DMS153 treated with DMSO at 0.1 percent for 48 hours (cell line): ENCODE data around the gene ZNF79.

ENCODE experiments used
- DNase-seq: peaks from one replicate; lab custom pipeline; 2025; ENCODE audit not compliant: unreplicated experiment; lab: John Stamatoyannopoulos, UW

ZNF79 gene

GRCh38 chr9:127398275-127398647, 25.9 kb upstream of the ZNF79 start:
- no peak for DNase-seq

DNA sequence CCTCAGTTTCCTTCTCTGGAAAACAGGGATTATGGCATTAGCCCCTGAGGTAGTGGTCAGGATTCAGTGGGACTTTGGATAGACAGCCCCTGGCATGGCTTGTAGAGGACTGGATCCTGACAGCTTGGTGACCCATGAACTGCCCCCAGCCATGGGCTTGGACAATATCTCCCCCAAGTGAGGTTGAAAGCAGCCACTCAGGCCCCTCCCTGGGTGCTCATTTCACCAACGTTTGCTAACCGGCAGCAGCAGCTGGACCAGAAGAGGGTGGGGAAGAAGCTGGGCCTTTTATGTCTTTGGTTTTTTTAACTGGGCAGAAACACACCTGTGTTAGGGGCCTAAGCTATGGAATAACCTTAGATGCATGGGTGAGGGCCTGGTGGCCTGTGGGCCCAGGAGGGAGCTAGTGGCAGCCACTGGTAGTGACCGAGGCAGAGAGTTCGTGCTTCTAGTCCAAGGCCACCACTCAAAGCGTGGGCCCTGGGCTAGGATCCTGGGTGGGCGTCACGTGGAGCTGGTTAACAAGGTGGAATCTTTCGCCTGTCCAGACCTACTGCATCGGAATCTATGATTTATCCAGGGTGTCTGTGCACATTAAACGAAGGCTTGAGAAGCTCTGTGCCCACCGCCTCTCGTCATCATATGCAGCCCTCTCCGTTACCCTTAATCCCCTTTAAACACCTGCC, 25.3 kb upstream of the ZNF79 start:
- DNase-seq, result no peak

GRCh38 chr9:127399736-127400269, 24.4 kb upstream of the ZNF79 start:
- no peak for DNase-seq

GRCh38 chr9:127402401-127403090, 21.6 kb upstream of the ZNF79 start:
- DNase-seq, result no peak

DNA sequence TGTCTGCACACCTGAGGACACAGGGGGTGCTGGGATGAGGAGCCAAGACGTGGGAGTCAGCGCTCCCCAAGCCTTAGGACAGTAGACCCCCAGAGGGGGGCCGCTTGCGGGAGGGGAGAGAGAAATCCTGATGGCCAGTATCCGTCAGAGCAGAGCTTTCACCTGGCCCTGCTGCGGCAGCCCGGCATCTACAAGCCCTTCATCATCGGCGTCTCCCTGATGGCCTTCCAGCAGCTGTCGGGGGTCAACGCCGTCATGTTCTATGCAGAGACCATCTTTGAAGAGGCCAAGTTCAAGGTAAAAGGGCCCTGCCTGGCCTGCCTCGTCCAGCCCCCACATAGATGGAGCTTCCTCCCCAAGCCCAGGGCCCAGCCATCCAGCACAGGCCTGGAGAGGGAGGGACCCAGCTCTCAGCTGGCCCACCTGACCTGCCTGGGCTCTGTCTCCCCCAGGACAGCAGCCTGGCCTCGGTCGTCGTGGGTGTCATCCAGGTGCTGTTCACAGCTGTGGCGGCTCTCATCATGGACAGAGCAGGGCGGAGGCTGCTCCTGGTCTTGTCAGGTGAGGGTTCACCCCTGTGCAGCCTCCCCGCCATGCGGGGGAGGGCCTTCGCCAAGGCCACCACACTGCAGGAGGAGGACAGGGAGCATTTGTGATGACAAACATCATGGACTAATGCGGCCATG, 20.5 kb upstream of the ZNF79 start:
- no peak for DNase-seq

DNA sequence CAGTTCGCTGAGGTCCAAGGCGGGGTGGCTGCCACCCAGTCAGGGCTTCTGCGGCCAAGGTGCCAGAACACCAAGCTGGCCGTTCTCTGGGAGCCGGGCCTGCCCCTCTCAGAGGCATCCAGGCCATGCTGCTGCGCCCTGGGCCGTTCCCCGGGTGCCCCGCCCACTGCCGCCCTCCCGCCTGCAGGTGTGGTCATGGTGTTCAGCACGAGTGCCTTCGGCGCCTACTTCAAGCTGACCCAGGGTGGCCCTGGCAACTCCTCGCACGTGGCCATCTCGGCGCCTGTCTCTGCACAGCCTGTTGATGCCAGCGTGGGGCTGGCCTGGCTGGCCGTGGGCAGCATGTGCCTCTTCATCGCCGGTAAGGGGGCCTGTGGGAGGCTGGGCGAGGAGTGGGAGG, 19.6 kb upstream of the ZNF79 start:
- DNase-seq, result no peak

- DNase-seq, result no peak
Observed at GRCh38 chr9:127405344-127406125, 18.6 kb upstream of the ZNF79 start.

DNA sequence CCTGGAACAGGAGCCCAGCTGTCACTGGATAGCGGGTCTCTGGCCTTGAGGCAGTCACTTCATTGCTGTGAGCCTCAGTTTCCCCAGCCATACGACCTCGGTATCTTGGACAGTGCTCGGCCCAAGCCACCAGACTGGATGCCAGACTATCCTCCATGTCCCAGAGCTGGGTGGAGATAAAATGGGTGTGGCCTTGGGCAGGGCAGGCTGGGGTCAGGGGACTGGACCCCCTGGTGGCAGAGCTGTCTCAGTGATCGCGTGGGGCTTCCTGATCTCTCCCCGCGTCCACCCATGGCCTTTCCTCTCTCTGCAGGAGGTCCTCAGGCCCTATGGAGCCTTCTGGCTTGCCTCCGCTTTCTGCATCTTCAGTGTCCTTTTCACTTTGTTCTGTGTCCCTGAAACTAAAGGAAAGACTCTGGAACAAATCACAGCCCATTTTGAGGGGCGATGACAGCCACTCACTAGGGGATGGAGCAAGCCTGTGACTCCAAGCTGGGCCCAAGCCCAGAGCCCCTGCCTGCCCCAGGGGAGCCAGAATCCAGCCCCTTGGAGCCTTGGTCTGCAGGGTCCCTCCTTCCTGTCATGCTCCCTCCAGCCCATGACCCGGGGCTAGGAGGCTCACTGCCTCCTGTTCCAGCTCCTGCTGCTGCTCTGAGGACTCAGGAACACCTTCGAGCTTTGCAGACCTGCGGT, 17.2 kb upstream of the ZNF79 start:
- no peak for DNase-seq

GRCh38 chr9:127407492-127407843, 16.7 kb upstream of the ZNF79 start:
- no peak for DNase-seq

DNA sequence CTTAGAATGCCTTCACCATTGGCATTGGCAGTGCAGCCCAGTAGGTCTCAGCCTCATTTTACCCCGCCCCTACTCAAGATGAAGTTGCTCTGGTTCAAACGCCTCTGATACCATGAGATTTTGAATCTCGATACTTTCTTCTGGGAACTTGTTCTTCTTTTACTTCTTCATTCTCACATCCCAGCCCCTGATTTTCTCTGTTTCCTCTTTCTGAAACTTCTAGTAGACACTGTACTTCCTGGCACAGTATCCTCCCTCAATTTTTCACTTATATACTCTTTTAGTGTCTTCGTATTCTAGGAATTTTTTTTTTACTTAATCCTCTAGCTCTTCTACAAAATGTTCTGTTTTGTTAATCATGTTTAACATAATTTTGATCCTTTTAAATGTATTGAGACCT, 13.1 kb upstream of the ZNF79 start:
- no peak for DNase-seq

- no peak for DNase-seq
Observed at GRCh38 chr9:127415141-127415540, 9.0 kb upstream of the ZNF79 start.

DNA sequence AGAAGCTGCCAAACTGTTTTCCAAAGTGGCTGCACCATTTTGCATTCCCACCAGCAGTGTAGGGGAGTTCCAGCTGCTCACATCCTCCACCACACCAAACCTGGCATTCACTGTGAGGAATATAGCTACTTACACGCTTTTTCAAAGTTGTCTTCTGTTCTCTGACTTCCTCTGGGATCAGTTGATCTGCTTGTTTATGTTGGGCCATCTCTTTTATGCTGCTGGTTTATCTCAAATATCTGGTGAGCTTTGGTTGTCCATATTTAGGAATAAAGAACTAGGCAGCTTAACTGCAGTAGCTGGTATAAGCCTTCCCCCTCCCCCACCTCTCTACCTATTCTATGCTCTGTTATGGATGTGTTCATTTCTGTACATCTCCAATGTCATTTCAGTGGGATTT, 8.5 kb upstream of the ZNF79 start:
- DNase-seq, result no peak

GRCh38 chr9:127417131-127418036, 6.8 kb upstream of the ZNF79 start:
- no peak for DNase-seq

GRCh38 chr9:127418037-127418471, 6.1 kb upstream of the ZNF79 start:
- DNase-seq, result no peak

GRCh38 chr9:127419348-127419747, 4.8 kb upstream of the ZNF79 start:
- DNase-seq, result no peak

DNA sequence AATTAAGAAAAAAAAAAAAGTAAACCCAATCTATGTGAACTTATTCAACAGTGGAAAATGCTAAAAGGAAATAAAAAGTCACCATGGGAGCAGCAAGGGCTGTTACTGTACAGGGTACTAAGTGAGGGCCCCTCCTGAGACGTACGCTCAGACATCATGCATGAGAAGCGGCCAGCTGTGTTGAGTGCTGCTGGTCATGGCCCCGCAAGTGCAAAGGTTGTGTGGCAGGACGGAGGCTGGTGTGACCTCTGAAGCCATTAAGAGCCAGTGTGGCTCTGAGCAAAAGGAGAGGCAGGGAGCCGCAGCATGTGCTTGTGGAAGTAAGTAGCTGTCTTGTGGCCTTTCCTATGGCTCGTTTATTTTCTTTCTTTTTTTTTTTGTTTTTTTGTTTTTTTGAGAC, 3.1 kb upstream of the ZNF79 start:
- DNase-seq, result no peak

DNA sequence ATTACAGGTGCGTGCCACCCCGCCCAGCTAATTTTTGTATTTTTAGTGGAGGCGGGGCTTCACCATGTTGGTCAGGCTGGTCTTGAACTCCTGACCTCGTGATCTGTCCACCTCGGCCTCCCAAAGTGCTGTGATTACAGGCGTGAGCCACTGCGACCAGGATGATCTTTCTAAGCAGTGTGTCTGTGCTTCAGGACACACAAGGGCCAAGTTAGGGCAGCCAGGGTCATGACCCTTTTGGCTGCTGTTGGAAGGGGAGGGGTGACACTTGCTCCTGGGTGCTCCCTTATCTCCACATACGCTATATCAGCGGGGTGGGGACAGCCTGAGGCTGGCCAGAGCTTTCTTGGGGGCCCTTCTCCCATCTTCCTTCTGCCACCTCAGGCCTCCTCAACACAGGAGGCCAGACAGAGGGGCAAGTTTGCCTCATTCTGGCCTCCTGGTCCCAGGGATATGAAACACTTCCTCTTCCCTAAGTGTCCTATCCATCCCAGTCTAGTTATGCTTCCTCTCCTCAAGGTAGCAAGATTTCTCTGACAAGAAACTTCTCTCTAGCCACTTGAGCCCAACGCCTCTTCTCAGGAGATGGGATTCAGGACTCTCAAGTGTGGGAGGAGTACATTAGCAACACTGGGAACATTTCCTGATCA, 1.9 kb upstream of the ZNF79 start:
- no peak for DNase-seq

DNA sequence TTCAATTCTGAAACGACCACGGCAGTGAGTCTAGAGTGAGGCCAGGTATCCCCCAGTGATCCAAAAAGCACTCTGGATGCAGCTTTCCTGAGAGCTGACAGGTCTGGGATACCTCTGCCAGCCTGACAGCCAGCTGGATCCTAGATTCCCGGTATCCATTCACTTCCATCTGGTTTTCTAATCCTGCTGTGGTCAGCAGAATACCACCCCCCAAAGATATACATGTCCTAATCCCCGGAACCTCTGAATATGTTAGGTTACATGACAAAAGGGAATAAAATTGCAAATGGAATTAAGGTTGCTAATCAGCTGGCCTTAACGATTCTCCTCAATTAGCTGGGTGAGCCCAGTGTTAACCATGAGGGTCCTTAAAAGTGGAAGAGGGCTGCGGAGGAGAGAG, 1.4 kb upstream of the ZNF79 start:
- DNase-seq, result no peak

DNA sequence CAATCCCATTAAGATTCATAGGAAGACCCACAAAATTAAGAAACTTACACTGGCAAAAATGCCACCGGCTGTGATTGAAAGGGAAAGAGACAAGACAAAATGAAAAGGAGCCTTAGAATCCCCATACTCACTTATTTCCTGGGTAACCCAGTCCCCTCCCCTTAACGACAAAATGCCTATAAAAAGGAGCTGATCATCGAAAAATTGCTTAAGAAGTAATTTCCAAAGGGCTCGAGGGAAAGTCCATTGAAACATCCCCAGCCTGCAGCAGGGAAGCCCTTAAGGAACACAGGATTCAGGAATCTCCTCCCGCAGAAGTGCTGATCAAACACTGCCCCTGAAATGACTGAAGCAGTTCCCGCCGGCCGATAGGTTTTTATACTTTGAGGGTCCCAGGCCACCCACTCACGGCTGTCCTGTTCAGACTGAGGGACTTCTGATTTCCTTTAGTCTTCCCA, 677 bp upstream of the ZNF79 start:
- DNase-seq, result peak; percentile 22
